Neuronal stem cell (in vitro differentiated cells): ENCODE results near the gene TMEM132D.

Experiments used
- DNase-seq: peaks from one replicate; pipeline ENCODE4 v3.0.0-alpha.2; 2013; ENCODE audit warnings: low spot score
- H2AFZ ChIP-seq: one replicate; pipeline ENCODE4 v1.6.1; 2013; ENCODE audit warnings: mild to moderate bottlenecking, low read length, inconsistent platforms
- H2AK5ac ChIP-seq: 2 replicates; pipeline ENCODE4 v1.6.1; 2013; ENCODE audit warnings: low read depth, mild to moderate bottlenecking, inconsistent platforms, low read length, moderate library complexity, mixed read lengths
- H2BK120ac ChIP-seq: 2 replicates; pipeline ENCODE4 v1.6.1; 2013; ENCODE audit warnings: low read depth, mild to moderate bottlenecking, inconsistent platforms, low read length, moderate library complexity, mixed read lengths
- H2BK12ac ChIP-seq: one replicate; pipeline ENCODE4 v1.6.1; 2013; ENCODE audit warnings: low read length, inconsistent platforms
- H2BK15ac ChIP-seq: 2 replicates; pipeline ENCODE4 v1.6.1; 2013; ENCODE audit warnings: mild to moderate bottlenecking, low read length, inconsistent platforms, mixed read lengths
- H2BK5ac ChIP-seq: one replicate; pipeline ENCODE4 v1.6.1; 2013; ENCODE audit warnings: inconsistent platforms, mild to moderate bottlenecking, low read length, moderate library complexity
- H3K14ac ChIP-seq: one replicate; pipeline ENCODE4 v1.6.1; 2013; ENCODE audit warnings: low read length, inconsistent platforms
- H3K18ac ChIP-seq: 2 replicates; pipeline ENCODE4 v1.6.1; 2013; ENCODE audit warnings: low read length, inconsistent platforms
- H3K23ac ChIP-seq: 2 replicates; pipeline ENCODE4 v1.6.1; 2013; ENCODE audit warnings: low read depth, mild to moderate bottlenecking, mixed read lengths, low read length, inconsistent platforms; ENCODE audit not compliant: poor library complexity
- H3K27ac ChIP-seq: replicated peaks from 3 replicates; pipeline ENCODE4 v1.5.1; 2013; ENCODE audit warnings: low read length, inconsistent platforms
- H3K27me3 ChIP-seq, 3 experiments: 2 replicates each; pipeline ENCODE4 v1.6.1; 2013; ENCODE audit warnings: low read length in 3 of 3, mild to moderate bottlenecking in 2 of 3, inconsistent platforms in 1 of 3, low read depth in 1 of 3, mixed read lengths in 1 of 3, moderate library complexity in 1 of 3; ENCODE audit not compliant: control insufficient read depth in 3 of 3, insufficient read depth in 3 of 3
- H3K36me3 ChIP-seq, 2 donors: replicated peaks in 1 of 2; 2 replicates each; pipeline ENCODE4 v1.6.1; 2013; ENCODE audit warnings: low read length in 2 of 2; ENCODE audit not compliant: control insufficient read depth in 2 of 2, insufficient read depth in 2 of 2
- H3K4ac ChIP-seq: 2 replicates; pipeline ENCODE4 v1.6.1; 2013; ENCODE audit warnings: inconsistent platforms, mild to moderate bottlenecking, low read length, moderate library complexity
- H3K4me1 ChIP-seq, 2 donors: 1 replicate in 1 of 2; 2 replicates in 1 of 2; pipeline ENCODE4 v1.6.1; 2013; ENCODE audit warnings: low read length in 2 of 2, low read depth in 1 of 2; ENCODE audit not compliant: control insufficient read depth in 2 of 2, insufficient read depth in 1 of 2
- H3K4me2 ChIP-seq: one replicate; pipeline ENCODE4 v1.6.1; 2013; ENCODE audit warnings: mild to moderate bottlenecking, low read length, inconsistent platforms; ENCODE audit not compliant: insufficient read depth, poor library complexity, severe bottlenecking
- H3K4me3 ChIP-seq, 2 donors: 2 replicates each; pipeline ENCODE4 v1.5.1; 2013; ENCODE audit warnings: low read length in 2 of 2, mild to moderate bottlenecking in 2 of 2, inconsistent platforms in 1 of 2, moderate library complexity in 1 of 2
- H3K79me1 ChIP-seq: one replicate; pipeline ENCODE4 v1.6.1; 2013; ENCODE audit warnings: low read depth, mild to moderate bottlenecking, inconsistent platforms, low read length, moderate library complexity
- H3K9ac ChIP-seq: one replicate; pipeline ENCODE4 v1.6.1; 2013; ENCODE audit warnings: mild to moderate bottlenecking, low read depth, low read length, inconsistent platforms; ENCODE audit not compliant: poor library complexity
- H3K9me3 ChIP-seq, 2 donors: replicated peaks in 1 of 2; 2 replicates each; pipeline versions ENCODE3 to v1.6.1; 2013; ENCODE audit warnings: low read length in 2 of 2, mild to moderate bottlenecking in 2 of 2, inconsistent platforms in 1 of 2, low read depth in 1 of 2, mixed read lengths in 1 of 2, moderate library complexity in 1 of 2; ENCODE audit not compliant: control insufficient read depth in 2 of 2, insufficient read depth in 1 of 2
- H4K8ac ChIP-seq: one replicate; pipeline ENCODE4 v1.6.1; 2013; ENCODE audit warnings: low read depth, mild to moderate bottlenecking, inconsistent platforms, low read length, moderate library complexity
- H4K91ac ChIP-seq: one replicate; pipeline ENCODE4 v1.6.1; 2013; ENCODE audit warnings: low read length, low read depth, mild to moderate bottlenecking, inconsistent platforms; ENCODE audit not compliant: poor library complexity
- WGBS, 2 donors: extraction: QIAGEN DNeasy Blood & Tissue Kit; methylation state at CpG; one replicate each; pipeline ENCODE4 v1.1.7; 2013; ENCODE audit warnings: missing lambda C conversion rate in 2 of 2, mixed read lengths in 1 of 2; ENCODE audit not compliant: insufficient read length in 2 of 2, insufficient replicate concordance in 1 of 2; ENCODE audit errors: extremely low coverage in 2 of 2; 5-methylcytosine and 5-hydroxymethylcytosine counted together

Gene TMEM132D

GRCh38 chr12:129136694-129137325 lies 767.0 kb downstream of the TMEM132D start:
- Histone ChIP-seq H2BK12ac (no peak overlapping the region), H3K4me2 (no peak overlapping the region), H3K4me3 (no peak overlapping the region), H3K4ac (no peak overlapping the region), H3K23ac (no peak overlapping the region), H2BK120ac (no peak overlapping the region), H3K9me3 (no peaks in the 10 kb centered on the region), H3K18ac (no peak overlapping the region), H2BK5ac (no peak overlapping the region), H3K4me1 (no peaks in the 10 kb centered on the region), H2AFZ (no peak overlapping the region), H3K79me1 (no peaks in the 10 kb centered on the region), H3K36me3 (no peaks in the 10 kb centered on the region), H3K27me3 (no peaks in the 10 kb centered on the region), H4K91ac (no peak overlapping the region), H2AK5ac (no peak overlapping the region), H3K14ac (no peak overlapping the region), H3K27ac (no peak overlapping the region), H4K8ac (no peak overlapping the region), H3K9ac (no peak overlapping the region), H2BK15ac (no peak overlapping the region)
- no peak for DNase-seq
- 100% methylated on average over 3 of the region's 3 CpGs for WGBS, 2 donors

GRCh38 chr12:129127771-129128170 lies 776.1 kb downstream of the TMEM132D start:
- Histone ChIP-seq H3K14ac (no peak overlapping the region), H3K4me3 (no peak overlapping the region)
- no CpG with 5 or more reads among the region's 12 CpGs for WGBS, 2 donors

DNA sequence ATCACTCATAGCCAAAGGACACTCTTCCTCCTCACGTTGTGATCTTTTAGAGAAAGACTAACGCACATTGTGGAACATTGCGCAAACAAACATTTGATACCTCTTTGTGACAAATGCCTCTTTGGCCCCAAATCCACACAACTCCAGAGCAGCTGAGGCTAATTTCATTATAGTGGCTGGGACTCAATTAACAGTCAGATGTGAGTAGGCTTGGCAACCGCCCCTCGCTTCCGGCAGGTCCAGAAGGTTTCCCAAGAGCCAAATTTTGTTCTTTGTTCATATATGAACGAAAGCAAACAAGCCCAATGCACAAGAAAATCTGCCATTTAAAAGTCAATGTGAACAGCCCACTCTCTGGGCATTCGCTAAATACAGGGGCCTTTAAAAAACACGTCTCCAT lies 776.6 kb downstream of the TMEM132D start:
- no peak overlapping the region for H3K9ac ChIP-seq
- no peak overlapping the region for H3K23ac ChIP-seq

More at GRCh38 chr12:129127771-129128170, 776.1 kb downstream of the TMEM132D start:
- no peak overlapping the region for H2BK120ac ChIP-seq
- no peaks in the 10 kb centered on the region for H3K36me3 ChIP-seq
- H2AK5ac ChIP-seq: no peak overlapping the region
- H2AFZ ChIP-seq: no peak overlapping the region
- H4K8ac ChIP-seq: no peak overlapping the region
- DNase-seq: no peak
- no peak overlapping the region for H2BK15ac ChIP-seq
- H2BK12ac ChIP-seq: no peak overlapping the region
- H3K4me2 ChIP-seq: no peak overlapping the region
- no peak overlapping the region for H4K91ac ChIP-seq
- no peaks in the 10 kb centered on the region for H3K9me3 ChIP-seq
- H3K27me3 ChIP-seq: no peaks in the 10 kb centered on the region
- H3K23ac ChIP-seq: no peak overlapping the region
- no peak overlapping the region for H3K9ac ChIP-seq
- no peaks in the 10 kb centered on the region for H3K4me1 ChIP-seq
- H3K79me1 ChIP-seq: no peaks in the 10 kb centered on the region
- H3K18ac ChIP-seq: peak overlapping the region; percentile 25
- no peak overlapping the region for H2BK5ac ChIP-seq
- no peak overlapping the region for H3K4ac ChIP-seq
- H3K27ac ChIP-seq: no peak overlapping the region

GRCh38 chr12:129119537-129119936 lies 784.3 kb downstream of the TMEM132D start:
- H2AFZ ChIP-seq: no peak overlapping the region
- no peaks in the 10 kb centered on the region for H3K36me3 ChIP-seq
- no peaks in the 10 kb centered on the region for H3K9me3 ChIP-seq
- WGBS, 2 donors: no CpG with 5 or more reads among the region's 1 CpG
- no peaks in the 10 kb centered on the region for H3K79me1 ChIP-seq
- no peaks in the 10 kb centered on the region for H3K27me3 ChIP-seq
- no peak overlapping the region for H3K14ac ChIP-seq
- no peak overlapping the region for H3K27ac ChIP-seq
- H2BK120ac ChIP-seq: no peak overlapping the region
- H3K9ac ChIP-seq: no peak overlapping the region
- H3K4me3 ChIP-seq: no peak overlapping the region
- H2AK5ac ChIP-seq: no peak overlapping the region
- H4K8ac ChIP-seq: no peak overlapping the region
- H4K91ac ChIP-seq: no peak overlapping the region
- H3K23ac ChIP-seq: no peak overlapping the region
- H2BK12ac ChIP-seq: no peak overlapping the region
- no peak overlapping the region for H3K4me2 ChIP-seq
- H2BK5ac ChIP-seq: no peak overlapping the region
- no peak overlapping the region for H3K4ac ChIP-seq
- H3K4me1 ChIP-seq: no peaks in the 10 kb centered on the region
- H3K18ac ChIP-seq: no peak overlapping the region
- peak; percentile 26 for DNase-seq
- no peak overlapping the region for H2BK15ac ChIP-seq

More for the DNA sequence above, 776.6 kb downstream of the TMEM132D start:
- Histone ChIP-seq H4K8ac (no peak overlapping the region), H3K79me1 (no peaks in the 10 kb centered on the region), H3K14ac (no peak overlapping the region), H3K4me2 (no peak overlapping the region), H4K91ac (no peak overlapping the region), H3K27me3 (no peaks in the 10 kb centered on the region), H3K4me3 (no peak overlapping the region), H2BK120ac (no peak overlapping the region), H2AFZ (no peak overlapping the region), H3K36me3 (no peaks in the 10 kb centered on the region), H3K4ac (no peak overlapping the region), H2BK5ac (no peak overlapping the region), H3K27ac (no peak overlapping the region), H2AK5ac (no peak overlapping the region), H2BK12ac (no peak overlapping the region), H2BK15ac (no peak overlapping the region), H3K18ac (no peak overlapping the region), H3K4me1 (no peaks in the 10 kb centered on the region), H3K9me3 (no peaks in the 10 kb centered on the region)
- WGBS, 2 donors: no CpG with 5 or more reads among the region's 9 CpGs
- DNase-seq: no peak
